Keratinocyte (primary cell): ENCODE measurements around the gene C12orf50.

Source experiments
- CTCF ChIP-seq, 3 experiments: IDR thresholded peaks in 1 of 3; conservative IDR thresholded peaks in 1 of 3; optimal IDR thresholded peaks in 1 of 3; 2 replicates in 2 of 3; 3 replicates in 1 of 3; pipeline versions ENCODE3 to v1.5.1; 2011; ENCODE audit warnings: low read length in 3 of 3, mild to moderate bottlenecking in 3 of 3, moderate library complexity in 2 of 3, control low read depth in 1 of 3, inconsistent platforms in 1 of 3; ENCODE audit not compliant: insufficient read depth in 2 of 3; ENCODE audit errors: extremely low read depth in 1 of 3
- EZH2 ChIP-seq: IDR thresholded peaks from one replicate; pipeline ENCODE4 v1.6.1; 2012; ENCODE audit warnings: inconsistent platforms, mild to moderate bottlenecking, low read length, moderate library complexity

DNA sequence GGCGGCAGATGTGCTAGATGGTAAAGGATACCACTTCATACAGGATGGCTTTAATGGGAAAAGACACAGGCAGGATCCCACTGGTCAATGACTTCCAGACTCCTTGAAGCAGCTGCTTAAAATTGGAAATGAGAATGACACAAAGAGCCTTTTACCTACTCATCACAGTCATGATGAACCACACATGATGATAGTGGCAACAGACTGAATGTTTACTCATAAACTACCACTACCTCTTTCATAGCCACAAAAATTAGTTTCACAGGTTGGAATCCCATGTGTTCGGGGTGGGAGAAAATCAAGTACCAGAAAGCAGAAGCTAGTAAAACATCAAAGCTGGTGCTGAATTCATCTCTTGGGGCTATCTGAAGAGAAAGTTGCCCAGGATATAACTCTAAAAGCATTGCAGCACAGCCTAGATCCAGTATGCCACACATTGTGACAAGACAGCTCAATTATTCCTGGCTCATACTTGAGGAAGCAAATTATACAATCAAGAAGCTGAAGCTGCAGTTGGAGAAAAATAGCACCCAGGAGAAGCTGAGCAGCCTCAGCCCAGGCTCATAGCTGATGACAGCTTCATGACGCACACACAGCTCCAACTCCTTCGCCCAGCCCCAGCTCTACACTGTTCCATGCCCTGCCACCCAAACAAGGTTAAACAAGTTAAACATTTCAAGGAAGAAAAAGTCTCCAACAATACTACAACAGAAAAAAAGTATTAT is 29.0 kb upstream of the C12orf50 start:
- TF ChIP-seq CTCF (optimal IDR thresholded peaks at IDR 0.05 in 1 of 3, IDR thresholded peaks at IDR 0.05 in 1 of 3, conservative IDR thresholded peaks at IDR 0.05 in 1 of 3; ENCODE audit: extremely low read depth in 1 of 3, insufficient read depth in 2 of 3, low read length in 3 of 3), result no peak
- TF ChIP-seq EZH2, result no peak
